ENCODE results near the gene INPP5B. TPM values are rescaled to one million over a fixed set of nuclear protein-coding genes. Genes with fewer than 3 reads are reported as not detected.
"Not testable (repeated sequence)": the region's sequence is repeated elsewhere in the genome, so short reads cannot be mapped to it uniquely, and the experiment has no call there.

Gene INPP5B
- total and polyA plus RNA-seq, 12 donors, result 4.1 to 17.3 (median 12.5) TPM

DNA sequence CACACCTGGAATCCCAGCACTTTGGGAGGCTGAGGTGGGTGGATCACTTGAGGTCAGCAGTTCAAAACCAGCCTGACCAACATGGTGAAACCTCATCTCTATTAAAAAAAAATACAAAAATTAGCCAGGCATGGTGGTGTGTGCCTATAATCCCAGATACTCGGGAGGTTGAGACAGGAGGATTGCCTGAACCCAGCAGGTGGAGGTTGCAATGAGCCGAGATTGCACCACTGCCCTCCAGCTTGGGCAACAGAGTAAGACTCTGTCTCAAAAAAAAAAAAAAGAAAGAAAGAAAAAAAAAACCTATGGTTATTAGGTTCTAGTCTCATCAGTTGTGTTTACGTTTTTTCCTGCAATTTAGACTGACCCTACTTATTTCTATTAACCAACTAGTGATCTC is 40.3 kb downstream of the INPP5B start:
- ATAC-seq; H3K4me3 ChIP-seq; H3K27me3 ChIP-seq; H3K27ac ChIP-seq; H3K4me1 ChIP-seq; intact Hi-C loops (cut with DNase I); DNase-seq: not testable (repeated sequence)
- 93 to 96% methylated on average over 3 of the region's 3 CpGs for WGBS, 2 donors
- H3K9me3 ChIP-seq, result peaks cover 0 to 24% (median 0%) of the 10 kb centered on the region in 11 donors
- H3K36me3 ChIP-seq, result peaks cover 0 to 36% (median 0%) of the 10 kb centered on the region in 9 donors

DNA sequence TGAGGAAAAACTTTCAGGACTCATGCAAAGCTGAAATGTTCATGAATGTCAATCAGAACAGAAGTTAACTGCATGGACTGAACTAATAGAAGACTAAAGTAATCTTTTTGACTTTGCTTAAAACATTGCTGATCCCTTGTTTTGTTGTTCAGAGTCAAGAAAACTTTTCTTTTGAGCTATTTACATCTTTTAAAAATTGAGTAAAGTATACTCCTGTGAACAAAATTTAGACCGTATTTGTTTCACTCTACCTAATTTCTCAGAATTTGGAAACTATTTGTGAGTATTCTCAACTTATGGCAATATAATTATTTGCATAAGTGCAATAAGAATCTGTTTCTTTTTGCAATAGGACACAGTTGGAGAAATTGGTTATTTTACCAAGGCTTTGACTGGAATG is 41.1 kb downstream of the INPP5B start:
- DNase-seq (no peak), ATAC-seq (no peak)
- H3K4me1 ChIP-seq, result peaks cover 0 to 13% (median 0%) of the 10 kb centered on the region in 9 donors
- H3K36me3 ChIP-seq, result peaks cover 0 to 42% (median 0%) of the 10 kb centered on the region in 9 donors
- TF ChIP-seq, protein P1, sequence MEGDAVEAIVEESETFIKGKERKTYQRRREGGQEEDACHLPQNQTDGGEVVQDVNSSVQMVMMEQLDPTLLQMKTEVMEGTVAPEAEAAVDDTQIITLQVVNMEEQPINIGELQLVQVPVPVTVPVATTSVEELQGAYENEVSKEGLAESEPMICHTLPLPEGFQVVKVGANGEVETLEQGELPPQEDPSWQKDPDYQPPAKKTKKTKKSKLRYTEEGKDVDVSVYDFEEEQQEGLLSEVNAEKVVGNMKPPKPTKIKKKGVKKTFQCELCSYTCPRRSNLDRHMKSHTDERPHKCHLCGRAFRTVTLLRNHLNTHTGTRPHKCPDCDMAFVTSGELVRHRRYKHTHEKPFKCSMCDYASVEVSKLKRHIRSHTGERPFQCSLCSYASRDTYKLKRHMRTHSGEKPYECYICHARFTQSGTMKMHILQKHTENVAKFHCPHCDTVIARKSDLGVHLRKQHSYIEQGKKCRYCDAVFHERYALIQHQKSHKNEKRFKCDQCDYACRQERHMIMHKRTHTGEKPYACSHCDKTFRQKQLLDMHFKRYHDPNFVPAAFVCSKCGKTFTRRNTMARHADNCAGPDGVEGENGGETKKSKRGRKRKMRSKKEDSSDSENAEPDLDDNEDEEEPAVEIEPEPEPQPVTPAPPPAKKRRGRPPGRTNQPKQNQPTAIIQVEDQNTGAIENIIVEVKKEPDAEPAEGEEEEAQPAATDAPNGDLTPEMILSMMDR (IDR thresholded peaks at IDR 0.05), result no peak
- H3K9me3 ChIP-seq, result peaks cover 0 to 21% (median 0%) of the 10 kb centered on the region in 11 donors
- no peak overlapping the region for H3K27ac ChIP-seq
- no peak overlapping the region for H3K4me3 ChIP-seq
- intact Hi-C loops (cut with DNase I), result no loop called here
- H3K27me3 ChIP-seq, result no peaks in the 10 kb centered on the region
- 97 to 100% methylated on average over 1 of the region's 1 CpG for WGBS, 2 donors

DNA sequence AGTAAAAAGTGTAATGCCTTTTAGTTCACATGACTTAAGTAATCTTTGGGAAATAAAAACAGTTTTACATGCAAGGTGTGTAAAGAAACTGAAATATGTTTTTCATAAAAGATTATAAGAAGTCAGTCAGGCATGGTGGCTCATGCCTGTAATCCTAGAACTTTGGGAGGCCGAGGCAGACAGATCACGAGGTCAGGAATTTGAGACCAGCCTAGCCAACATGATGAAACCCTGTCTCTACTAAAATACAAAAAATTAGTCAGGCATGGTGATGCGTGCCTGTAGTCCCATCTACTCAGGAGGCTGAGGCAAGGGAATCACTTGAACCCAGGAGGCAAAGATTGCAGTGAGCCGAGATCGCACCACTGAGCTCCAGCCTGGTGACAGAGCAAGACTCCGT is 42.9 kb downstream of the INPP5B start:
- H3K4me3 ChIP-seq; ATAC-seq; H3K27ac ChIP-seq; intact Hi-C loops (cut with DNase I); H3K27me3 ChIP-seq; DNase-seq: not testable (repeated sequence)
- 95 to 96% methylated on average over 6 of the region's 6 CpGs for WGBS, 2 donors
- Histone ChIP-seq H3K9me3 (peaks cover 0 to 21% (median 0%) of the 10 kb centered on the region in 11 donors), H3K36me3 (peaks cover 0 to 46% (median 0%) of the 10 kb centered on the region in 9 donors), H3K4me1 (peaks cover 0 to 16% (median 0%) of the 10 kb centered on the region in 9 donors)

DNA sequence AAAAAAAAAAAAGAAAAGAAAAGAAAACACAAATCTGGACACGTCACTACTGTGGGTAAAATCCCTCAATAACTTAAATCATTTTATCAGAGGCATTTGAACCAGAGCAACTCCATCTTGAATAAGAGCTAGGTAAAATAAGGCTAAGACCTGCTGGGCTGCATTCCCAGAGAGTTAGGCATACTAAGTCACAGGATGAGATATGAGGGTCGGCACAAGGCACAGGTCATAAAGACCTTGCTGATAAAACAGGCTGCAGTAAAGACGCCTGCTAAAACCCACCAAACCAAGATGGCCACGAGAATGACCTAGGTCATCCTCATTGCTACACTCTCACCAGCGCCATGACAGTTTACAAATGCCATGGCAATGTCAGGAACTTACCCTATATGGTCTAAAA is 43.9 kb downstream of the INPP5B start:
- WGBS, 2 donors, result 80 to 83% methylated on average over 5 of the region's 5 CpGs
- TF ChIP-seq, protein P1 (IDR thresholded peaks at IDR 0.05), result no peak
- Histone ChIP-seq H3K27me3 (no peaks in the 10 kb centered on the region), H3K27ac (no peak overlapping the region), H3K9me3 (peaks cover 0 to 21% (median 0%) of the 10 kb centered on the region in 11 donors), H3K36me3 (peaks cover 0 to 48% (median 0%) of the 10 kb centered on the region in 9 donors), H3K4me1 (peaks cover 0 to 16% (median 0%) of the 10 kb centered on the region in 9 donors), H3K4me3 (no peak overlapping the region)
- intact Hi-C loops (cut with DNase I), result no loop called here
- ATAC-seq, result no peak
- DNase-seq, result no peak

DNA sequence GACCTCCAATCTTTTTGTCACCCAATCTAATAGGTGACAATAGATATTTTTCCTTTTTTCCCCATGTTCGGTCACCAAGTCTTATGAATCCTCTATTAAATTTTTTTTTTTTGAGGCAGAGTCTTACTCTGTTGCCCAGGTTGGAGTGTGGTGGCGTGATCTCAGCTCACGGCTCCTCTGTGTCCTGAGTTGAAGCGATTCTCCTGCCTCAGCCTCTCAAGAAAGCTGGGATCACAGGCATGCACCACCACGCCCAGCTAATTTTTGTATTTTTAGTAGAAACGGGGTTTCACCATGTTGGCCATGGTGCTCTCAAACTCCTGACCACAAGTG is 45.0 kb downstream of the INPP5B start:
- Histone ChIP-seq H3K27me3 (no peaks in the 10 kb centered on the region), H3K36me3 (peaks cover 0 to 48% (median 0%) of the 10 kb centered on the region in 9 donors), H3K9me3 (peaks cover 0 to 17% (median 0%) of the 10 kb centered on the region in 11 donors), H3K4me1 (peaks cover 0 to 16% (median 0%) of the 10 kb centered on the region in 9 donors), H3K4me3 (no peak overlapping the region), H3K27ac (peak overlapping the region in 1 of 10 donors; percentile 67)
- ATAC-seq, result no peak
- intact Hi-C loops (cut with DNase I), result no loop called here
- no peak for DNase-seq
- TF ChIP-seq, protein P1 (IDR thresholded peaks at IDR 0.05), result no peak
- WGBS, 2 donors, result 94 to 96% methylated on average over 6 of the region's 6 CpGs
